ENCODE results near the gene TGFBI. TPM values are rescaled to one million over a fixed set of nuclear protein-coding genes. Genes with fewer than 3 reads are reported as not detected.

Gene TGFBI
- total RNA-seq, 1 donor from 2014 or later, result not detected

- H3K9me3 Mint-ChIP-seq, result no peaks in the 10 kb centered on the region
- H3K27me3 Mint-ChIP-seq (ENCODE audit: insufficient read depth), result peaks cover 3% of the 10 kb centered on the region
- no peaks in the 10 kb centered on the region for H3K36me3 Mint-ChIP-seq (ENCODE audit: low read depth)
- H3K27ac Mint-ChIP-seq, result no peak overlapping the region
- no peak overlapping the region for H3K4me3 Mint-ChIP-seq
- intact Hi-C loops (cut with micrococcal nuclease), result no loop called here
- H3K4me1 Mint-ChIP-seq (ENCODE audit: low read depth), result peaks cover 4% of the 10 kb centered on the region
- DNase-seq (ENCODE audit: low spot score), result no peak
These were observed 80.8 kb downstream of the TGFBI start for GRCh38 chr5:136109453-136110135.

Other genes with a start within 250 kb of the TGFBI start
- not detected in 2 replicates for gene SLC25A48, start 194.3 kb upstream of the TGFBI start, total RNA-seq
- gene IL9, start 133.1 kb upstream of the TGFBI start, total RNA-seq, result 0.36 and 2.0 TPM in 2 replicates
- gene LECT2, start 74.0 kb upstream of the TGFBI start, total RNA-seq, result not detected in 2 replicates
- gene SMAD5, start 103.9 kb downstream of the TGFBI start, total RNA-seq, result 17.9 TPM in 2 replicates
- not detected in 2 replicates for gene SMIM32, start 164.2 kb downstream of the TGFBI start, total RNA-seq

Measured in activated T-helper 1 cell treated with anti-CD3 and anti-CD28 coated beads, Interleukin-12 subunit alpha, Interleukin-12 subunit beta, Interleukin-2, Interleukin-4 antibody, amounts not matched to agents 30 ng/mL and 10 ng/mL and 1 ng/mL, durations not matched to agents 14 hours and 24 hours and 36 hours (primary cell).